ENCODE measurements around the gene ALDOC. TPM values are rescaled to one million over a fixed set of nuclear protein-coding genes. Genes with fewer than 3 reads are reported as not detected.

Gene ALDOC
- total RNA-seq, 1 experiment from 2014 or later: 53.2 TPM

GRCh38 chr17:28538296-28538895 is 38.3 kb downstream of the ALDOC start:
- Histone ChIP-seq H3T11ph (ENCODE audit: low read length) (no peak overlapping the region), H2BK12ac (ENCODE audit: insufficient read length, low read depth, low read length) (no peak overlapping the region), H3K79me1 (ENCODE audit: insufficient read depth, low read depth, low read length, poor library complexity, severe bottlenecking) (no peaks in the 10 kb centered on the region), H2BK15ac (ENCODE audit: low read depth, low read length) (no peak overlapping the region), H4K8ac (replicated peaks; ENCODE audit: insufficient read length, low read depth, low read length) (no peak overlapping the region), H3K4ac (ENCODE audit: low read depth, low read length) (no peak overlapping the region), H2AK5ac (ENCODE audit: insufficient read length, low read length) (no peak overlapping the region), H3K79me2 (ENCODE audit: insufficient read depth, low read length) (no peaks in the 10 kb centered on the region), H3K9me3 (ENCODE audit: control insufficient read depth, low read depth, low read length) (no peaks in the 10 kb centered on the region), H2BK120ac (ENCODE audit: low read depth, low read length, poor library complexity, severe bottlenecking) (no peak overlapping the region), H3K56ac (ENCODE audit: insufficient read length, low read depth, low read length) (no peak overlapping the region), H2AFZ (ENCODE audit: low read length) (no peak overlapping the region), H4K91ac (ENCODE audit: insufficient read length, low read depth, low read length) (no peak overlapping the region), H4K5ac (ENCODE audit: insufficient read length, low read depth, low read length) (no peak overlapping the region), H2BK5ac (ENCODE audit: insufficient read length, low read length) (no peak overlapping the region), H3K23me2 (ENCODE audit: insufficient read length, low read depth, low read length, poor library complexity, severe bottlenecking) (no peaks in the 10 kb centered on the region), H3K27me3 (ENCODE audit: insufficient read depth, low read length) (no peaks in the 10 kb centered on the region), H3K4me2 (ENCODE audit: insufficient read depth, insufficient read length, low read length) (no peak overlapping the region), H3K9ac (ENCODE audit: extremely low read depth, insufficient read length, low read length) (no peak overlapping the region), H3K18ac (ENCODE audit: insufficient read length, low read depth, low read length) (no peak overlapping the region), H4K20me1 (ENCODE audit: control insufficient read depth, insufficient read depth, insufficient read length) (no peaks in the 10 kb centered on the region), H2BK20ac (ENCODE audit: low read depth, low read length, poor library complexity, severe bottlenecking) (no peak overlapping the region), H3K23ac (ENCODE audit: insufficient read length, low read depth, low read length) (no peak overlapping the region), H3K14ac (ENCODE audit: insufficient read depth, low read length) (no peak overlapping the region), H3K27ac (ENCODE audit: insufficient read length, low read depth, low read length) (no peak overlapping the region), H3K4me1 (ENCODE audit: insufficient read depth, low read length) (no peaks in the 10 kb centered on the region)
- Mint-ChIP-seq H3K27ac (no peak overlapping the region), H3K4me1 (peaks cover 0 to 10% of the 10 kb centered on the region in 2 experiments; a peak in 1 of 4 replicates), H3K9me3 (no peaks in the 10 kb centered on the region), H3K4me3 (no peak overlapping the region), H3K27me3 (ENCODE audit: low read depth) (no peaks in the 10 kb centered on the region; the same call in 1 of the 2 replicates), H3K36me3 (ENCODE audit: insufficient read depth in 1 of 3, low read depth in 3 of 3) (no peaks in the 10 kb centered on the region)
- no CpG with 5 or more reads among the region's 14 CpGs for WGBS (ENCODE audit: extremely low coverage, insufficient read length, low lambda C conversion rate)
- TF ChIP-seq CTCF (conservative IDR thresholded peaks at IDR 0.05): no peak
- DNase-seq: no peak

All from H9 (cell line).